ENCODE results near the gene ZNF597.

The ZNF597 gene

DNA sequence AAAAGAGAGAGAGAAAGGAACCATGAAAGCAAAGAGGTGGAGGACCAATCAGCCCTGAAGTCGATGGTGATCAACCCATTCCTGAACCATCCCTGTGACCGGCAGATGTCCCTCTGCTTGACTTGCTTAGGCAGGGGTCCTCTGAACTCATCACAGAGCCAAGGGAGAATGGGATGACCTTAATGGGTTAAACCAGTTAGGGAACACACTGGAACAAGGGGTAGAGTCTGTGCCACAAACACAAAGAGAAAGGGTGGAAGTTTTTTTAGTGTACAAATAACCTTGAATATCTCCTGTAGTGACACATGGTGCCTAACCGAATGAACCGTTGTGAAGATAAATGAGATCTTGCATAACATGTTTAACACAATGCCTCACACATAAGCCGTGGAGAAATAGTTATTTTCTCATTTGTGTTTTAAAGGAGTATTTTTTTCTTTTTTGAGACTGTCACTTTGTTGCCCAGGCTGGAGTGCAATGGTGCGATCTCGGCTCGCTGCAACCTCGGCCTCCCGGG is 11.4 kb upstream of the ZNF597 start:
- DNase-seq (ENCODE audit: low read depth) = no peak

GRCh38 chr16:3454093-3454492 is 10.8 kb upstream of the ZNF597 start:
- DNase-seq (ENCODE audit: low read depth) = no peak

DNA sequence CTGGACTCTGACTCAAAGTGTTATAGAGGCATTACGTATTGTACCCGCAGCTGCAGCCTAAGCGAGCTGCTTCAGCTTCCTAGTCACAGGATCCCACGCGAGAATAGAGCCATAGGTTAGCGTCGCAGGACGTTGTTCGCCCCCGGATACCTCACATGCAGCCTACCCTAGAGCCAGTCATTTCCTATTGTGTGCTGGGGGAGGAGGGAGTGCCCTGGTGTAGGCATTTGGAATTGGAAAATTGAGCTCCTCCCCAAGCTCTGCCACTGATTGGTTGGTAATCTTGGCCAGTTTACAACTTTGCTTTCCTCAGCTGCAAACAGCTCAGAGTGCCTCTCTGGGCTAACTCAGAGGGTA is 706 bp upstream of the ZNF597 start:
- DNase-seq (ENCODE audit: low read depth) = peak; percentile 49

GRCh38 chr16:3439637-3440036 is 3.7 kb downstream of the ZNF597 start:
- no peak for DNase-seq (ENCODE audit: low read depth)

DNA sequence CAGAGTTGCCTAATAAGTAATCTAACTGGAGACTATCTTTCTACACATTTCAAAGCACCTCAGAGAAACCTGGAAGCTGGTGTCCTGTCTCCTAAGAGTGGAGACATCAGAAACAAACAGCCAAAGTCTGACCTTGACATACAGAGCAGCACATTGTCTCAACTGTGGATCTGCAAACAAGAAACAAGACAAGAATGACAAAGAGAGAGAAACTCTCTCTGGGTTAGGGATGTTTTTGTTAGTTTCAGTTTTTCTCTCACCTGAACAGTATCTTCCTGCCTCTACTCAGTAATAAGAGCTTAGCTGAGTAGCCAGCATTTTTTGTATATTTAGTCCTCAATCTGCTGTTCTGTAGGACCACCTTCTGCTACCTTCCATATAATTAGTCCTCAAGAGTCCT is 8.9 kb downstream of the ZNF597 start:
- DNase-seq (ENCODE audit: low read depth) = no peak

GRCh38 chr16:3431779-3432219 is 11.5 kb downstream of the ZNF597 start:
- no peak for DNase-seq (ENCODE audit: low read depth)

DNA sequence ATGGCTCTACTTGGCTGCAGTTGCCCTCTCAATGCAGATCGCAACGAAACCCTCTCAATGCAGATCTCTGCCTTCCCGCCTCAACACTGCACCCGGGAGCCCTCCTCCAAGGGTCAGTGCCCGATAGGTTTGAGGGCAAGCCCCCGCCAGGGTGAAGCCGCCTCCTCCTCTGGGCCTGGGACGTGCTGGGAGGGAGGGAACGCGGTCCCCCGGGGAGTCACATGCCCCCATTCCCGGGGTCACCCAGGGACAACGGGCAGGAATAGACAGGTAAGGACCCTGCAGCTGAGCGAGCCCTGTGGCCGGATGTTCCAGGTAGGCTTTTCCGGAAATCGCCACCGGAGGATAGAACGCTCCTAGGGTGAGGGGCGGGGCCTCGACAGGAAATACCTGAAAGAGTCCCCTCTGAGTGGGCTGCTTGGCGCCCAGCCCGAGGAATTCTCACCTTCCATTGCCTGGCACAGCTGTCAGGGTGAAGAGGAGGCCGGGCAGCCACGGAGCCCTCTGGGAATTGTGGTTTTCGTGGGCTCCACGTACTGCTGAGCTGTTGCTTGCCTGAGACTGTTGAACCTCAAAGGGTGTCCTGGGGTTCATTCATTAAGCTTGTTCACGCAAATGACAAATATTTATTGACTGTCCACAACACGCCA is 29.4 kb downstream of the ZNF597 start:
- no peak for DNase-seq (ENCODE audit: low read depth)

DNA sequence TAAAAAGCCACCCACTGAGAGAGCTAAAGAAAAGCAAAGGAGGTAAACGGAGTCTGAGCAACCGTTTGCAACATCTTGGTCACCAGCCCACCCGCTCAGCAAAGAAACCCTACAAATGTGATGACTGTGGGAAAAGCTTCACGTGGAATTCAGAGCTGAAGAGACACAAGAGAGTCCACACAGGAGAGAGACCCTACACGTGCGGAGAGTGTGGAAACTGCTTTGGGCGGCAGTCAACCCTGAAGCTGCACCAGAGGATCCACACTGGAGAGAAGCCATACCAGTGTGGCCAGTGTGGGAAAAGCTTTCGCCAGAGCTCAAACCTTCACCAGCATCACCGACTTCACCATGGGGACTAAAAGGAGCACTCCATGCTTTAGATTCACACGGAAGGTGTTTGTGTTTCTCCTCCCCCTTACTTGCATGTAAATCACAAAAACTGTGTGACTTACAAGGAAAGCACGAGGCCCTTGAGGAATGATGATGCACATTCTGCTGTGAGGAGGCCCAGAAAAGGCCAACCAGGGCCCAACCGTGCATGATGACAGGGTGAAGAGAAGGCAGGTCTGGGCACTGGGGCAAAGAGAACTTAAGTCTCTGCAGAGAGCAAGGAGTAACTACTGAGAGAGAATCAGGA is 34.6 kb downstream of the ZNF597 start:
- no peak for DNase-seq (ENCODE audit: low read depth)

DNA sequence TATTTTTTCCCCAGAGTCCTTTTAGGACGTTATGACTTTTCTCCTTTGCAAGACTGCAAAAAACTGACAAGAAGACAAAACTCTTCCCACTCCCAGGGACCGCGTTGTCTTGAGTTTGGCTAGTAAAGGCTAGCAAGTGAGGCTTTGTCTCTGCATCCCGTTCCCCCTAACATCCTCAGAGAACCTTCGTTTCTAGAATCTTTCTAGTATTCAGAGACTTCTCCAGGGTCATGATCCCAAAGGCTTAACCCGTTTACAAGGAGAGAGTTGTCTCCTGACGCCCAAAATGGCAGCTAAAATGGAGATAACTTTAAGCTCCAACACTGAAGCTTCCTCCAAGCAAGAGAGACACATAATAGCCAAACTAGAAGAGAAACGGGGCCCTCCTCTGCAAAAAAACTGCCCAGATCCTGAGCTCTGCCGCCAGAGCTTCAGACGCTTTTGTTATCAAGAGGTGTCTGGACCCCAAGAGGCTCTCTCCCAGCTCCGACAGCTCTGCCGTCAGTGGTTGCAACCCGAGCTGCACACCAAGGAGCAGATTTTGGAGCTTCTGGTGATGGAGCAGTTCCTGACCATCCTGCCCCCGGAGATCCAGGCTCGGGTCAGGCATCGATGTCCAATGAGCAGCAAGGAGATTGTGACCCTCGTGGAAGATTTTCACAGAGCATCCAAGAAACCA is 41.4 kb downstream of the ZNF597 start:
- no peak for DNase-seq (ENCODE audit: low read depth)

DNA sequence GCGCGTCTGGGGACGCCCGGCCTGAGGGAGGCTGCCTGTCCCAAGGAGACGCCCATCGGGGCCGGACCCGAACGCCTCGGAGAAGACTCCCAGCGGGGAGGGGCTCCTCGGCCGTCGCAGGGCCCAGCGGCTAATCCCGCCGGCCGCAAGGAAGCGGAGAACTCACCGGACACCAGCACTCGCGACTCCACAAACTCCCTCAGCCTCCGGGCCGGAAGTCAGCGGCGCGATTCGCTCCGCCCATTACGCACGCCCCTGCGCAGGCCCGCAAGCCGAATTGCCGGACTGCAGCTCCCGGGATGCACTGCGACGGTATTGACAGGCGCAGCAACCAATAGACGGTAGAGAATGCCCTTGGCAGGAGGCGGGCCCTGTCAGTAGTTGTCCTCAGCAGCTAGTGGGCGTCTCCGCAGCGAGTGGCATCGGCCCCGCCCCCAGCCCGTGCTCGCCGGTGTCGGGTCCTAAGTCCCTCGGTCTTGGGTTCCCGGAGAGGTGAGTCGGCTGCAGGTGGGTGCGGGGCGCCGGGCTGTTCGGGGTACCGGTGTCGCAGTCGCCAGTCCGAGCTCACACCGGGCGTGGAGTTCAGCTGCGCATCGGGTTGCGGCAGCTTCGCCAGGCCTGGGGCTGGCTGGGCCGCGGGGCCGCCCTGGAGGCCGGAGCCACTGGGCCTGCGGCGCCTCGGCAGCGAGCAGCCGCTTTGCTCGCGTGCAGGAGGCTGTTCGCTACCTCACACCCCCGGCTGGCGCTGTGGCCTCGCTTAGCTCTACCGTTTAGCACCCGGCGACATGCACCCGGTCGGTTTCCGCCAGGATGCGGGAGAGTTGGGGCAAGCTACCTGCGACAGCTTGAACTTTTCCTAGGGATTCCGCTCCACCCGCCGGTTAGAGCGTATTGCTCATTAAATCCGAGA is 42.3 kb downstream of the ZNF597 start, which contains the start of the genes ZNF174 and ZSCAN32:
ZNF174 (plus strand) TSS at position 437 of the 910 bp plus-strand sequence. CDS start 790 bp downstream, outside the sequence.
ZSCAN32 (minus strand) TSS at position 226 of the 910 bp plus-strand sequence. CDS start 3,447 bp downstream, outside the sequence.
- peak; percentile 99 for DNase-seq (ENCODE audit: low read depth)

DNA sequence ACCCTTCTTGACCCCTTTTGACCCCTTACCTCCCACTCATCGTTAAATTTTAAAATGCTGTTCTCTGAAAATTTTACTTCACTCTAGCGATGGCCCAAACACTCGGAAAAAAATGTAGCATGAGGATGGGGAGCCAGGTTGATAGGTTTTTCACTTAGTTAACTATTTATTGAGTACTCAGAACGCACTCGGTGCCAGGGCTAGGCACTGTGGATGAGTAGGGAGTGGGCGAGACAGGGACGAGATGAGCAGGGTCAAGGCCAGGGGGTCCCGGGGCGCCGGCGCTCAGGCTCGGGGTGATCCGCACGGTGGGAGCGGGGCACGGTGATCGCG is 42.9 kb downstream of the ZNF597 start:
- DNase-seq (ENCODE audit: low read depth) = no peak

DNA sequence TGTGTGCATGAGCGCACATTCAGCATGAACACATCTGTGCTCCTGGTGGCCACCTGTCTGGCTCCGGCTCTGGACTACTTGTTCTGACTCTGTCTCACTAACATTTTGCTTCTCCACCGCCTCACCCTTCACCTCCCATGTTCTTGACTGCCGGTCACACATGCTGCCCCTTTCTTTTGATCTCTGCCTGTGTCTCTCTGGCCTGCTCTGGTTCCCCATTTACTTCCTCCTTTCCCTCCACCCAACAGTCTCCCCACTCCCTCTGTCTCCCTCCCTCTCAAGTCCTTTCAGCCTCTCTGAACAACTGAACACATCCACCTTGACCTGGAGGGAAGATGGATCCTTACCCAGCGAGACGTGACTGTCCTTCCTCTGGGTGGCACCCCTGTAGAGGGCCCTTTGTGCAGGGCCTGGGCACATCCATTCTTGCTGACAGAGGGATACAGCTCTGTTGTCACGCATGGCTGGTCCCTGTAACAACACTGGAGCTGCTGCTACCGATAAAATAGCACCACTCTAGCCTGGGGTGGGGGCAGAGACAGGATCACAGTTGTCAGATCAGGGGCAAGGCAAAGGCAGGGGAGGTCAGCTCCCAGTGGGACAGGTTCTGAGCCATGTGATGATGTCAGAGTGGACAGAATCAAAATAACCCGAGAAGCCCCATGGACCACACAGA is 53.5 kb downstream of the ZNF597 start:
- DNase-seq (ENCODE audit: low read depth) = no peak

DNA sequence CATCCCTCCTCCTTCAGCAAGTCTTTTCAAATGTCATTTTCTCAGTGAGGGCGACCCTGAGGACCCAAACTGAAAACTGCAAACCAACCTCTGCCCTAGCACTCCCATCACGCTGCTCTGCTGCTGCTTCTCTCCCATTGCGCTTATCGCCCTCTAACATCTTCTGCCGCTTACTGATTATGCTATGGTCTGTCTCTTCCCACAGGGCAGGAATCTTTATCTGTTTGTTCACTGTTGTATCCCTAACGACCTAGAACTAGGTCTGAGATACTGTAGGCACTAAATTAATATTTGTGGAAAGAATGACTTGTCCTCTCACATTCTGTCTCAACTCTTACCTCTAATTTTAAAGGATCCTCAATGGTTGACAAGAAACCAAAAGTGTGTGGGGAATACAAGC is 55.0 kb downstream of the ZNF597 start:
- no peak for DNase-seq (ENCODE audit: low read depth)

DNA sequence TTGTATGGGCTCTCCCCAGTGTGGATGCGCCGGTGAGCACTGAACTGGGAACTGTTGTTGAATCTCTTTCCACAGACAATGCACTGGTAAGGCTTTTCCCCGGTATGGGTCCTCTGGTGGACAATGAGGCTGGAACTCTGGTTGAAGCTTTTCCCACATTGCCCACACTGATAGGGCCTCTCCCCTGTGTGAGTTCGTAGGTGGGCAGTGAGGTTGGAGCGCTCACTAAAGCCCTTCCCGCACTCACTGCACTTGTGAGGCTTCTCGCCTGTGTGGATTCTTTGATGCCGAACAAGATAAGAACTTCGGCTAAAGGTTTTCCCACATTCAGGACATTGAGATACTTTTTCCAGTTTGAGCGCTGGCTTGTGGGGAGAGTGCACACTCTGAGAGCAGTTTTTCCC is 60.3 kb downstream of the ZNF597 start:
- DNase-seq (ENCODE audit: low read depth) = no peak
